AG08395 (cell line): ENCODE measurements around the gene CCT2.
"Not testable (repeated sequence)": the region's sequence is repeated elsewhere in the genome, so short reads cannot be mapped to it uniquely, and the experiment has no call there.

Source experiments
- DNase-seq: peaks from one replicate; pipeline ENCODE4 v3.0.0; 2012; ENCODE audit warnings: mixed read lengths, low spot score

Gene CCT2

GRCh38 chr12:69589082-69589481 lies 3.8 kb downstream of the CCT2 start:
- no peak for DNase-seq

GRCh38 chr12:69595689-69596088 lies 10.4 kb downstream of the CCT2 start:
- no peak for DNase-seq

- no peak for DNase-seq
These were observed 13.0 kb downstream of the CCT2 start for GRCh38 chr12:69598174-69598753.

- DNase-seq: no peak
These were observed 15.5 kb downstream of the CCT2 start for GRCh38 chr12:69600804-69601203.

GRCh38 chr12:69601962-69602685 lies 16.9 kb downstream of the CCT2 start:
- no peak for DNase-seq

- no peak for DNase-seq
These were observed 17.7 kb downstream of the CCT2 start for GRCh38 chr12:69602954-69603353.

GRCh38 chr12:69603556-69603955 lies 18.3 kb downstream of the CCT2 start:
- DNase-seq: not testable (repeated sequence)

- not testable (repeated sequence) for DNase-seq
These were observed 19.0 kb downstream of the CCT2 start for GRCh38 chr12:69604275-69604674.

GRCh38 chr12:69608114-69608513 lies 22.9 kb downstream of the CCT2 start:
- DNase-seq: peak; percentile 24

GRCh38 chr12:69610126-69610525 lies 24.9 kb downstream of the CCT2 start:
- DNase-seq: no peak

GRCh38 chr12:69610729-69611128 lies 25.5 kb downstream of the CCT2 start, which contains the start of gene LRRC10:
TSS of gene LRRC10 (minus strand) at chr12:69610907. CDS start at chr12:69610838, 69 bp downstream.
- DNase-seq: no peak

GRCh38 chr12:69613351-69613750 lies 28.1 kb downstream of the CCT2 start:
- DNase-seq: no peak

GRCh38 chr12:69616025-69616424 lies 30.8 kb downstream of the CCT2 start:
- no peak for DNase-seq

- DNase-seq: no peak
These were observed 33.8 kb downstream of the CCT2 start for GRCh38 chr12:69619050-69619449.

GRCh38 chr12:69620077-69620476 lies 34.8 kb downstream of the CCT2 start:
- no peak for DNase-seq

- no peak for DNase-seq
These were observed 35.7 kb downstream of the CCT2 start for GRCh38 chr12:69620921-69621320.

- DNase-seq: no peak
These were observed 36.3 kb downstream of the CCT2 start for GRCh38 chr12:69621551-69621950.

GRCh38 chr12:69623970-69624369 lies 38.7 kb downstream of the CCT2 start:
- no peak for DNase-seq

- DNase-seq: no peak
These were observed 42.2 kb downstream of the CCT2 start for GRCh38 chr12:69627501-69627900.

- peak; percentile 25 for DNase-seq
These were observed 44.9 kb downstream of the CCT2 start for GRCh38 chr12:69630191-69630590.

GRCh38 chr12:69633061-69633460 lies 47.8 kb downstream of the CCT2 start:
- no peak for DNase-seq

GRCh38 chr12:69639400-69640016 lies 54.2 kb downstream of the CCT2 start:
- peak; percentile 84 for DNase-seq

- DNase-seq: no peak
These were observed 56.3 kb downstream of the CCT2 start for GRCh38 chr12:69641546-69641945.
